Tibial artery (tissue), 4 donors: ENCODE data around the gene SFMBT1.

Experiments used
- DNase-seq, 2 donors: peaks; one replicate each; pipeline ENCODE4 v3.0.0-alpha.2; 2019
- H3K27ac ChIP-seq, 2 donors: fragments of 200-600 bp; sonication (generic) in 1 of 2; 1 replicate in 1 of 2; 2 replicates in 1 of 2; pipeline ENCODE4 v1.5.1; 2018 to 2019; ENCODE audit warnings: mild to moderate bottlenecking in 1 of 2
- H3K27me3 ChIP-seq, 2 donors: fragments of 200-600 bp; sonication (generic) in 1 of 2; one replicate each; pipeline versions ENCODE4 v1.5.1 to v1.6.0; 2016 to 2019
- H3K36me3 ChIP-seq, 3 donors: fragments of 200-600 bp; sonication (generic) in 2 of 3; one replicate each; pipeline ENCODE4 v1.5.1; 2016 to 2019; ENCODE audit warnings: mild to moderate bottlenecking in 2 of 3
- H3K4me1 ChIP-seq, 4 donors: fragments of 200-600 bp; sonication (generic) in 2 of 4; 1 replicate in 3 of 4; 2 replicates in 1 of 4; pipeline ENCODE4 v1.5.1; 2016 to 2019
- H3K4me3 ChIP-seq, 2 donors: fragments of 200-600 bp; sonication (generic) in 1 of 2; 1 replicate in 1 of 2; 2 replicates in 1 of 2; pipeline ENCODE4 v1.5.1; 2018 to 2019; ENCODE audit warnings: mild to moderate bottlenecking in 2 of 2
- H3K9me3 ChIP-seq, 3 donors: fragments of 200-600 bp; sonication (generic) in 1 of 3; one replicate each; pipeline ENCODE4 v1.5.1; 2016 to 2019
- CTCF ChIP-seq, 2 experiments: fragments of 200-600 bp in 1 of 2; fragments of 450-650 bp in 1 of 2; IDR thresholded peaks; one replicate each; pipeline ENCODE4 v1.5.1; 2017 to 2019; ENCODE audit warnings: antibody characterized with exemption in 2 of 2, mild to moderate bottlenecking in 1 of 2, moderate library complexity in 1 of 2
- intact Hi-C: fragments of 100-400 bp; cut with DNase I; formaldehyde crosslinking; loops from one replicate; pipeline ENCODE4 v1.15.0; 2023; ENCODE audit warnings: low total_unique reads

SFMBT1 gene

GRCh38 chr3:52890735-52891134 is 155.1 kb downstream of the SFMBT1 start:
- Histone ChIP-seq H3K4me3 (no peak overlapping the region), H3K27me3 (no peaks in the 10 kb centered on the region), H3K9me3 (no peaks in the 10 kb centered on the region), H3K4me1 (peaks cover 0 to 84% (median 63%) of the 10 kb centered on the region in 4 donors), H3K36me3 (peaks cover 0 to 2% (median 0%) of the 10 kb centered on the region in 3 donors), H3K27ac (peak overlapping the region; percentile 85 to 89)
- DNase-seq, result no peak
- no peak for TF ChIP-seq CTCF (IDR thresholded peaks at IDR 0.05)
- intact Hi-C loops, result no loop called here

GRCh38 chr3:52889901-52890300 is 156.0 kb downstream of the SFMBT1 start:
- Histone ChIP-seq H3K36me3 (peaks cover 0 to 7% (median 0%) of the 10 kb centered on the region in 3 donors), H3K27ac (peak overlapping the region; percentile 85 to 89), H3K9me3 (no peaks in the 10 kb centered on the region), H3K27me3 (no peaks in the 10 kb centered on the region), H3K4me3 (no peak overlapping the region), H3K4me1 (peaks cover 0 to 79% (median 55%) of the 10 kb centered on the region in 4 donors)
- intact Hi-C loops, result no loop called here
- no peak for DNase-seq
- TF ChIP-seq CTCF (IDR thresholded peaks at IDR 0.05), result no peak

- H3K27me3 ChIP-seq, result no peaks in the 10 kb centered on the region
- intact Hi-C loops, result no loop called here
- H3K4me3 ChIP-seq, result no peak overlapping the region
- no peaks in the 10 kb centered on the region for H3K9me3 ChIP-seq
- no peak for DNase-seq
- H3K27ac ChIP-seq, result no peak overlapping the region
- TF ChIP-seq CTCF (IDR thresholded peaks at IDR 0.05), result no peak
- H3K4me1 ChIP-seq, result peaks cover 0 to 51% (median 32%) of the 10 kb centered on the region in 4 donors
- peaks cover 0 to 7% (median 0%) of the 10 kb centered on the region in 3 donors for H3K36me3 ChIP-seq
These were observed 158.7 kb downstream of the SFMBT1 start for GRCh38 chr3:52887166-52887565.

GRCh38 chr3:52886049-52886730 is 159.7 kb downstream of the SFMBT1 start:
- Histone ChIP-seq H3K36me3 (peaks cover 0 to 7% (median 4%) of the 10 kb centered on the region in 3 donors), H3K4me3 (no peak overlapping the region), H3K27ac (no peak overlapping the region), H3K27me3 (no peaks in the 10 kb centered on the region), H3K4me1 (peaks cover 0 to 42% (median 22%) of the 10 kb centered on the region in 4 donors), H3K9me3 (no peaks in the 10 kb centered on the region)
- no peak for DNase-seq
- no peak for TF ChIP-seq CTCF (IDR thresholded peaks at IDR 0.05)
- intact Hi-C loops, result no loop called here

GRCh38 chr3:52882377-52882776 is 163.5 kb downstream of the SFMBT1 start:
- no peak for DNase-seq
- Histone ChIP-seq H3K36me3 (peaks cover 9 to 29% (median 26%) of the 10 kb centered on the region in 3 donors), H3K4me1 (peaks cover 0 to 15% (median 4%) of the 10 kb centered on the region in 4 donors), H3K27me3 (no peaks in the 10 kb centered on the region), H3K4me3 (no peak overlapping the region), H3K27ac (no peak overlapping the region), H3K9me3 (no peaks in the 10 kb centered on the region)
- TF ChIP-seq CTCF (IDR thresholded peaks at IDR 0.05), result no peak
- intact Hi-C loops, result no loop called here
